Measurements from ENCODE around the gene PPP6R2.

GRCh38 chr22:50305393-50305922, 37.7 kb upstream of the PPP6R2 start:
- TF ChIP-seq, protein P1, sequence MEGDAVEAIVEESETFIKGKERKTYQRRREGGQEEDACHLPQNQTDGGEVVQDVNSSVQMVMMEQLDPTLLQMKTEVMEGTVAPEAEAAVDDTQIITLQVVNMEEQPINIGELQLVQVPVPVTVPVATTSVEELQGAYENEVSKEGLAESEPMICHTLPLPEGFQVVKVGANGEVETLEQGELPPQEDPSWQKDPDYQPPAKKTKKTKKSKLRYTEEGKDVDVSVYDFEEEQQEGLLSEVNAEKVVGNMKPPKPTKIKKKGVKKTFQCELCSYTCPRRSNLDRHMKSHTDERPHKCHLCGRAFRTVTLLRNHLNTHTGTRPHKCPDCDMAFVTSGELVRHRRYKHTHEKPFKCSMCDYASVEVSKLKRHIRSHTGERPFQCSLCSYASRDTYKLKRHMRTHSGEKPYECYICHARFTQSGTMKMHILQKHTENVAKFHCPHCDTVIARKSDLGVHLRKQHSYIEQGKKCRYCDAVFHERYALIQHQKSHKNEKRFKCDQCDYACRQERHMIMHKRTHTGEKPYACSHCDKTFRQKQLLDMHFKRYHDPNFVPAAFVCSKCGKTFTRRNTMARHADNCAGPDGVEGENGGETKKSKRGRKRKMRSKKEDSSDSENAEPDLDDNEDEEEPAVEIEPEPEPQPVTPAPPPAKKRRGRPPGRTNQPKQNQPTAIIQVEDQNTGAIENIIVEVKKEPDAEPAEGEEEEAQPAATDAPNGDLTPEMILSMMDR (IDR thresholded peaks at IDR 0.05), result no peak
- no peak for TF ChIP-seq POLR2A (IDR thresholded peaks at IDR 0.05)
- no peak for TF ChIP-seq EP300 (IDR thresholded peaks at IDR 0.05)
